Activated T-cell treated with anti-CD3 and anti-CD28 coated beads, Interleukin-2, amount 50 U/mL, for 72 hours (primary cell): ENCODE results near the gene KAT6B. TPM values are rescaled to one million over a fixed set of nuclear protein-coding genes. Genes with fewer than 3 reads are reported as not detected.
"Not testable (repeated sequence)": the region's sequence is repeated elsewhere in the genome, so short reads cannot be mapped to it uniquely, and the experiment has no call there.

Source experiments
- ATAC-seq, 2 donors: fragments of 150-1000 bp; cut with Tn5 transposase; replicated peaks in 1 of 2; 2 replicates each; pipeline ENCODE4 v1.10.0; 2021; ENCODE audit warnings: moderate library complexity in 2 of 2, mild to moderate bottlenecking in 1 of 2
- DNase-seq, 2 donors: peaks; one replicate each; pipeline ENCODE4 v3.0.0; 2021 to 2022; ENCODE audit warnings: mixed read lengths in 1 of 2
- H3K27ac Mint-ChIP-seq: one replicate; pipeline ENCODE4 v1.8.0; 2022; ENCODE audit warnings: mild to moderate bottlenecking, moderate library complexity, mixed read lengths
- H3K27me3 Mint-ChIP-seq: one replicate; pipeline ENCODE4 v1.8.0; 2022; ENCODE audit warnings: low read depth, mixed read lengths
- H3K36me3 Mint-ChIP-seq, 2 donors: one replicate each; pipeline ENCODE4 v1.8.0; 2022; ENCODE audit warnings: mixed read lengths in 2 of 2, mild to moderate bottlenecking in 1 of 2; ENCODE audit not compliant: insufficient read depth in 2 of 2
- H3K4me1 Mint-ChIP-seq: one replicate; pipeline ENCODE4 v1.8.0; 2022; ENCODE audit warnings: low read depth, mixed read lengths
- H3K4me3 Mint-ChIP-seq, 2 donors: one replicate each; pipeline ENCODE4 v1.8.0; 2022; ENCODE audit warnings: mild to moderate bottlenecking in 2 of 2, mixed read lengths in 2 of 2, moderate library complexity in 2 of 2
- H3K9me3 Mint-ChIP-seq, 2 donors: one replicate each; pipeline ENCODE4 v1.8.0; 2022; ENCODE audit warnings: mixed read lengths in 2 of 2
- total RNA-seq, 2 donors: library from RNA; stranded (reverse); gene quantifications; one replicate each; pipeline ENCODE4 v1.2.3, GENCODE V29; 2022

Gene KAT6B
- total RNA-seq, 2 donors from 2014 or later = 27.9 to 29.8 TPM

DNA sequence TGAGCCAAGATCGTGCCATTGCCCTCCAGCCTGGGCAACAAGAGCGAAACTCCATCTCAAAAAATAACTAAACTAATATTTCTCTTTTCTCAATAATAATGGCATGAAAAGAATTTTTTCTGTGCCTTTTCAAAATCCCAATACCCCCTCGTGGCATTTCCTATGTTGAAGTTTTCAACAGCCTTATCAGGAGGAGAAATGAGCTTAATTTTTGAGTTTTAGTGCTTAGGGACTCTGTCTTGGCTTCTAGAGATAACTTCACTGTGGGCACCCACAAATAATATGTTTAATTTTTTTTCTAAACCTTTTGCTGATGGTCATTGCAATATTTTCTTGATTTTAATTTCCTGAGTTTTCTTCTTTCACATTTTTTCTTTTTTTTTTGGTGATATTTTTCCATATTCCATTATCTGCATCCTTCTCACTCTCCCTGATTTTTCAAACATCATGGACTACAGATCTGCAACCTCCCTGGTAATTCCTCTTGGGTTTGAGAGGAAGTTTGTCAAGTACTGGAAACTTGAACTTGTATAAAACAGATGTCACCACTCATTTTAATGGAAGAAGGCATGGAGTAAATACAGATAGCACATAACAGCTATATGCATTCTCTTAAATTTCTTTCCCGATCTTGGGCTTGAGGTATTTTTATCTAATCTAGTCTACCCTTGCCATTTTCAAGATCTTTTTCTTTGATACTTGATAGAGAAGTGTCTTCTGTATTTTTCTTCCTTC lies 84.0 kb downstream of the KAT6B start:
- H3K27ac Mint-ChIP-seq = peak overlapping the region; percentile 89
- no peaks in the 10 kb centered on the region for H3K9me3 Mint-ChIP-seq
- no peaks in the 10 kb centered on the region for H3K27me3 Mint-ChIP-seq
- H3K4me3 Mint-ChIP-seq = no peak overlapping the region
- DNase-seq (no peak), ATAC-seq (no peak)
- H3K36me3 Mint-ChIP-seq = no peaks in the 10 kb centered on the region
- H3K4me1 Mint-ChIP-seq = peaks cover 33% of the 10 kb centered on the region

DNA sequence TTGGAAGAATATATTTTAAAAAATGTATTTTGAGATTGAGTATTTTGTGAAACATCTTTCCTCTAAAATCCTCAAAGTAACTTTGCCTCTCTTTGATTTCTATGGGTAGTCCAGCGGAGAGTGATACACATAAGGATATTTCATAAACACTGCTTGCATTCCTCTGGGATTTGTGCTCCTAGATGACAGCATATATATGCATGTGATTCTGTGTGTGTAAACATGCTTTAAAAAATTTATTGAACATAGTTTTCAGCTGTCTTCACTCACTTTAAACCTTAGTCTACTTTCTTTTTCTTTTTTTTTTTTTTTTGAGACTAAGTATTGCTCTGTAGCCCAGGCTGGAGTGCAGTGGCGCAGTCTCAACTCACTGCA lies 84.6 kb downstream of the KAT6B start:
- no peak for DNase-seq
- Mint-ChIP-seq H3K4me3 (no peak overlapping the region), H3K36me3 (no peaks in the 10 kb centered on the region), H3K4me1 (peaks cover 33% of the 10 kb centered on the region), H3K27me3 (no peaks in the 10 kb centered on the region), H3K9me3 (no peaks in the 10 kb centered on the region), H3K27ac (no peak overlapping the region)
- no peak for ATAC-seq

DNA sequence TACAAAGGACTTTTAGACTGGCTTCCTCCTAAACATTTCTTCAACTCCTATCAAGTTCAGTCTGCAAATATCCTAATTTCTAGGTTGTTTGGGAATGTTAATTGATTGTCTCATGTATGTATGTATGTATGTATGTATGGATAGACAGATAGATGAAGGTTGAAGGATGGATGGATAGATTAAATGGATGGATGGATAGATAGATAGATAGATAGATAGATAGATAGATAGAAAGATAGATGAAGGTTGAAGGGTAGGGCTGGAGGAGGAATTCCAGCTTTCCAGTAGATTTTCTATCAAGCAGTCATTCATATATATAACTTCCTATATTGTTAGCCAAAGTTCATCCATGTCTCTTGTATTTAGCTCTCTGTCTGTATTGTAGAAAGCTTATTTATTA lies 85.8 kb downstream of the KAT6B start:
- no peaks in the 10 kb centered on the region for H3K27me3 Mint-ChIP-seq
- DNase-seq (no peak), ATAC-seq (no peak)
- H3K9me3 Mint-ChIP-seq = no peaks in the 10 kb centered on the region
- no peak overlapping the region for H3K27ac Mint-ChIP-seq
- peaks cover 42% of the 10 kb centered on the region for H3K4me1 Mint-ChIP-seq
- no peaks in the 10 kb centered on the region for H3K36me3 Mint-ChIP-seq
- H3K4me3 Mint-ChIP-seq = no peak overlapping the region

DNA sequence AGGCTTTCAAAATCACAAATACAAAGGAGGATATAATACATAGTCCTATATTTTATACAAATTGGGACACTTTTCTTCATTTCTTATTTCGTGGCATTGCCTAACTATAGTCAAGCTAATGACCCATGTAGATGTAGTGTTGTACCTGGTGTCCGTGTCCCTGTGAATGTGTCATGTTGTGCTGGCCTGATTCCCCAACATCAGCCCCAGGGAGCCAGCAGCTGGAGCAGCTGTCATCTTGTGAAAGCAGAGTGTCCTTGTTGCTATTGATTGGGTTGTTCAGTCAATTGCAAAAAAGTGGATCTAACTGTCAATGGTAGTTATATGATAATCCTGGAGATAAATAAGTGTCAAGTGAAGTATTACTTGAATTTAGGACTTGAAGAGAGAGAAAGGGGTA lies 86.3 kb downstream of the KAT6B start:
- no peaks in the 10 kb centered on the region for H3K27me3 Mint-ChIP-seq
- H3K9me3 Mint-ChIP-seq = peaks cover 2% of the 10 kb centered on the region in 2 donors
- peaks cover 42% of the 10 kb centered on the region for H3K4me1 Mint-ChIP-seq
- no peak for DNase-seq
- no peak overlapping the region for H3K27ac Mint-ChIP-seq
- ATAC-seq = no peak
- peak overlapping the region in 1 of 2 donors; percentile 4 for H3K4me3 Mint-ChIP-seq
- peaks cover 2% of the 10 kb centered on the region in 2 donors for H3K36me3 Mint-ChIP-seq

DNA sequence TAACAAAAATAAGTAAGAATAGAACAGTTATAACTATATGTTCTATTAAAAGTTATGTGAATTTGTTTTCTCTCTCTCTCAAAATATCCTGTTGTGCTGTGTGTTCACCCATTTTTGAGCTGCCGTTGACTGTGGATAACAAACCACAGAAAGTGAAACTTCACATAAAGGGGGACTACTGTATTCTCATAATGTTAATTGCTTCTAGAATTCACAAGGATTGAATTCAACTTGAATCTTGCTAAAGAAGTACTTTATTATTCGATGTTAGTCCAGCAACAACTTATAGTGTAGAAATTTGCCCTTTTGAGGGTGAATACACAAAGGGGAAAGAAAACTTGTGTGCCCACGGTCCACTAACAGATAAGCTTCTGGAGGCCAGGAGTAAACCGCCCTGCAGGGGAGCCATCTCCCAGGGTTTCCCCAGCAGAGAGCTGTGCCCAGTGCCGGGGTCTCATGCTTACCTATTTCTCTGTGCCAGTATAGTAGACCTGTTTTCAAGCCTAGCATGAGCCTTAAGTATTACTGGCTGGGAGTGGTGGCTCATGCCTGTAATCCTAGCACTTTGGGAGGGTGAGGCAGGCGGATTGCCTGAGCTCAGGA lies 87.1 kb downstream of the KAT6B start:
- no peak overlapping the region for H3K27ac Mint-ChIP-seq
- no peaks in the 10 kb centered on the region for H3K27me3 Mint-ChIP-seq
- H3K36me3 Mint-ChIP-seq = peaks cover 2 to 6% of the 10 kb centered on the region in 2 donors
- H3K4me3 Mint-ChIP-seq = peak overlapping the region; percentile 38 to 57
- H3K4me1 Mint-ChIP-seq = peaks cover 42% of the 10 kb centered on the region
- ATAC-seq (no peak), DNase-seq (no peak)
- peaks cover 2% of the 10 kb centered on the region in 2 donors for H3K9me3 Mint-ChIP-seq

DNA sequence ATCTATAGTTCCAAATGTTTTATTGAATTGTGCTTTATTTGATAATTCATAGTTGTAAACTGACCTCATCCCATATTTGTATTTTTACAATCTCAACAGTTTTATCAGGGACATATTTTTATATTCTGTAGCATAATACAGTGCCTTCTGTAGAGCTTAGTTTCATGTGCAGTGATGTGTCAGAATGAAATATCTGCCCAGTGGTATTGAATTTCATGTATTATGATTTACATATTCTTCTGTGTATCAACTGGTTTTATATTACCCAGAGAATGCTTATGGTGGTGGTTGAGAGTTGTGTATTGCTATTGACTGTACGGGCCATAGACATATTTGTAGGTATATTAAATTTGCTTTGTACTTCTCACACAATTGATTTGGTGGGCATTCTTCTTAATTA lies 89.9 kb downstream of the KAT6B start:
- DNase-seq (no peak), ATAC-seq (no peak)
- Mint-ChIP-seq H3K36me3 (peaks cover 4 to 18% of the 10 kb centered on the region in 2 donors), H3K9me3 (peaks cover 2 to 4% of the 10 kb centered on the region in 2 donors), H3K4me1 (peaks cover 29% of the 10 kb centered on the region), H3K4me3 (no peak overlapping the region), H3K27ac (no peak overlapping the region), H3K27me3 (no peaks in the 10 kb centered on the region)

DNA sequence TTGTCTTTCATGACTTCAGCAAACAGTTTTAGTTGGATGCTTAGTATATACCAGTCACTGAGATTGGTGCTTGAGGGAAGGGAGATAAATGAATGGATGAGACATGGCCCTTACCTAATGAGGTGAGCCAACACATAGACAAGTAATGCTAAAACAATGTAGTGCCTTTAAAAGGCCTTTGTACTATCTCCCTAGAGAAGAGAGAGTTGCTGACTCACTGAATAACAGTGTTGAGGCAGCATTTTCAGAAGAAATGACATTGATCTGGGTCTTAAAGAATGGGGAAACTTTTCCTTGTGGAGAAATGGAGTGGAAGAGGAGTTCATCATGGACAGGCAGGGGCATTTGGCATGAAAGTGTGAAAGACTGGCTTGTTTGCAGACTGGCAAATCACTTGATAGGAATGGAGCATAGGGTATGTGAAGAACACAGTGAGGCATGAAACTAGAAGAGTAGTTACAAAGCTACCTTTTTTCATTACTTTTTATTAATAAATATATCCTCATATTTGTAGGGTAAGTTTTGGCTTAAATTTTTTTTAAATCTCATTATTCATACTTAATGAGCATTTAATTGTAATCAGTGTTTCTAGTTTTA lies 91.2 kb downstream of the KAT6B start:
- H3K27me3 Mint-ChIP-seq = no peaks in the 10 kb centered on the region
- H3K27ac Mint-ChIP-seq = no peak overlapping the region
- ATAC-seq (no peak), DNase-seq (no peak)
- peaks cover 2 to 4% of the 10 kb centered on the region in 2 donors for H3K9me3 Mint-ChIP-seq
- H3K36me3 Mint-ChIP-seq = peaks cover 4 to 18% of the 10 kb centered on the region in 2 donors
- peaks cover 22% of the 10 kb centered on the region for H3K4me1 Mint-ChIP-seq
- H3K4me3 Mint-ChIP-seq = no peak overlapping the region

DNA sequence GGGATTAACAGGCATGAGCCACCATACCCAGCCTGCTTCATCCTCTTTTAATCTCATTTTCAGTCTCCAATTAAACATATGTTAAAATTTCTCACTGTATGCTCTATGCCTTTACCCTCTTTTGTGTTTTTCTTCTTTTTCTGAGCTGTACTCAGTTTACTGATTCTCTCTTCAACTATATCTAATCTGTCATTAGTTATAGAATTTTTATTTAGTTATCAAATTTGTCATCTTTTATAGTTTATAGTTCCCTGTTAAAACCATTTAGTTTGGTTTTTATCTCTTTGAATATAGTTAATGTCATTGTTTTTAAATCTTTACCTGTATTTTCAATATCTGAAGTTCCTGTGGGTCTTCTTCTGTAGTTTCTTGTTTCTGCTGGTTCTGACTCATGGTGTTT lies 93.3 kb downstream of the KAT6B start:
- H3K36me3 Mint-ChIP-seq = peaks cover 4 to 18% of the 10 kb centered on the region in 2 donors

DNA sequence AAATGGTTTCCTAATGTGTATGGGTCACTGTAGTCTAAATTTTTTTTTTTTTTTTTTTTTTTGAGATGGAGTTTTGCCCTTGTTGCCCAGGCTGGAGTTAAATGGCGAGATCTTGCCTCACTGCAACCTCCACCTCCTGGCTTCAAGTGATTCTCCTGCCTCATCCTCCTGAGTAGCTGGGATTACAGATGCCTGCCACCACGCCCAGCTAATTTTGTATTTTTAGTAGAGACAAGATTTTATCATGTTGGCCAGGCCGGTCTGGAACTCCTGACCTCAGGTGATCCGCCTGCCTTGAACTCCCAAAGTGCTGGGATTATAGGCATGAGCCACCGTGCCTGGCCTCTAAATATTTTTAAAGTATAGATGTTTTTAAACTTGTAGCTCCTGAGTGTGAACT lies 94.7 kb downstream of the KAT6B start:
- H3K4me3 Mint-ChIP-seq, H3K9me3 Mint-ChIP-seq, H3K27ac Mint-ChIP-seq, ATAC-seq, H3K27me3 Mint-ChIP-seq, DNase-seq: not testable (repeated sequence)
- peaks cover 4 to 18% of the 10 kb centered on the region in 2 donors for H3K36me3 Mint-ChIP-seq
- H3K4me1 Mint-ChIP-seq = peaks cover 21% of the 10 kb centered on the region

More for the DNA sequence above, 93.3 kb downstream of the KAT6B start:
- Mint-ChIP-seq H3K4me1 (peaks cover 21% of the 10 kb centered on the region), H3K27me3 (no peaks in the 10 kb centered on the region), H3K27ac (no peak overlapping the region), H3K4me3 (no peak overlapping the region), H3K9me3 (peaks cover 2 to 4% of the 10 kb centered on the region in 2 donors)
- no peak for ATAC-seq
- DNase-seq = no peak

DNA sequence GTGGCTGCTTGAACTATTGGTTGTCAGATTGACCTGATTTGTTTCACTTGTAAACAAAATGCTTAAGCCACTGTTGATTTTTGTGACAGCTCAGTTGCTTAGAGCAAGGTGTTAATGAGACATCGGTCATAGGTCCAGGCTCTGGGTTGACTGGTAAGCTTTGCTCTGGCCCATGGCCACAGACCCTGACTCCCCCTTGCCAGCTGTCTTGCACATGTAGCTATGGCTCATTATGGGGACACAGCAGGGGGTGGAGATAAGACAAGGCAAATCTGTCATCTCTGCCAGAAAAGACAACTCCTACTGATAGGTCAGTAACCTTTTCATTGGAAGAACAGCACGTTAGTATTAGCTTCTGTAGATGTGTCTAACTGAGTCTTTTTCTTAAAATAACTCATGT lies 95.3 kb downstream of the KAT6B start:
- DNase-seq (no peak), ATAC-seq (no peak)
- peaks cover 14% of the 10 kb centered on the region for H3K4me1 Mint-ChIP-seq
- H3K4me3 Mint-ChIP-seq = no peak overlapping the region
- no peaks in the 10 kb centered on the region for H3K27me3 Mint-ChIP-seq
- H3K36me3 Mint-ChIP-seq = peaks cover 4 to 18% of the 10 kb centered on the region in 2 donors
- H3K27ac Mint-ChIP-seq = no peak overlapping the region
- peaks cover 2 to 4% of the 10 kb centered on the region in 2 donors for H3K9me3 Mint-ChIP-seq

DNA sequence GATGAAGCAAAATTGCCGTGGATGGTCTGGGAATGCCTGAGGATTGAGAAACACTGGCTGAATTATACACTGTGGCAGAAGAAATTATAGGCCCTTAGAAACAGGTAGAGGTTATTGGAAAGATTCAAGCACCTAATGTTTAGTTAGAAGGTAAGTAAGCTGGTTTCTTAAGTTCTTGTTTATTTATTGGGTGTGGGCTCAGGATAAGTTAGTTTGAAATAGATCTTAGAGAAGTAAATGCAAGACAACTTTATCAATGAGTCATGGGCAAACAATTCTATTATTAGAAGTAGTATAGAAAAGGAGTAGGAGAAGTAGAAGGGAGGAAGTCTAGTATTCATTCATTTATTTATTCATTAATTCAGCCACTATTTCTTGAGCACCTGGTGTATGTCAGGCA lies 96.5 kb downstream of the KAT6B start:
- Mint-ChIP-seq H3K36me3 (peaks cover 2 to 15% of the 10 kb centered on the region in 2 donors), H3K27me3 (no peaks in the 10 kb centered on the region), H3K9me3 (peaks cover 0 to 2% of the 10 kb centered on the region in 2 donors), H3K4me1 (peaks cover 12% of the 10 kb centered on the region), H3K4me3 (no peak overlapping the region), H3K27ac (peak overlapping the region; percentile 10)
- ATAC-seq (no peak), DNase-seq (no peak)

DNA sequence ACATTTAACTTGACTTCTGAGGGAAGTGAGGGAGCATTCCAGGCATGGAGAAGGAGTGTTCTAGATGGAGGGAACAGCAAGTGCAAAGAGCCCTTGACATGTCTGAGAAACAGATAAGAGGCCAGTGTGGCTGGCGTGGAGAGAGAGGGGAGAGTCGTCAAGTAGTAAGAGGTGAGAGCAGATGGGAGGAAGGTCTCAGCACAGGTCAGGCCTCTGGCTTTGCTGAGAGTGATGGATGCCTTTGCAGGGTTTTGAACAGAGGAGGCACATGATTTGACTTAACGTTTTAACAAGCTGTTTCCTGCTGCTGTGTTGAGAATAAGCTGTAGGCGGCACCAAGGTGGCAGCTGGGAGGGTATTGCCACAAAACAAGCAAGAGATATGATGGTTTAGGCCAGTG lies 97.2 kb downstream of the KAT6B start:
- peak in 1 of 2 donors; percentile 30 for ATAC-seq
- Mint-ChIP-seq H3K4me1 (peaks cover 12% of the 10 kb centered on the region), H3K9me3 (peaks cover 0 to 2% of the 10 kb centered on the region in 2 donors), H3K4me3 (no peak overlapping the region), H3K27ac (no peak overlapping the region), H3K36me3 (peaks cover 2 to 12% of the 10 kb centered on the region in 2 donors), H3K27me3 (no peaks in the 10 kb centered on the region)
- peak in 1 of 2 donors; percentile 12 for DNase-seq

DNA sequence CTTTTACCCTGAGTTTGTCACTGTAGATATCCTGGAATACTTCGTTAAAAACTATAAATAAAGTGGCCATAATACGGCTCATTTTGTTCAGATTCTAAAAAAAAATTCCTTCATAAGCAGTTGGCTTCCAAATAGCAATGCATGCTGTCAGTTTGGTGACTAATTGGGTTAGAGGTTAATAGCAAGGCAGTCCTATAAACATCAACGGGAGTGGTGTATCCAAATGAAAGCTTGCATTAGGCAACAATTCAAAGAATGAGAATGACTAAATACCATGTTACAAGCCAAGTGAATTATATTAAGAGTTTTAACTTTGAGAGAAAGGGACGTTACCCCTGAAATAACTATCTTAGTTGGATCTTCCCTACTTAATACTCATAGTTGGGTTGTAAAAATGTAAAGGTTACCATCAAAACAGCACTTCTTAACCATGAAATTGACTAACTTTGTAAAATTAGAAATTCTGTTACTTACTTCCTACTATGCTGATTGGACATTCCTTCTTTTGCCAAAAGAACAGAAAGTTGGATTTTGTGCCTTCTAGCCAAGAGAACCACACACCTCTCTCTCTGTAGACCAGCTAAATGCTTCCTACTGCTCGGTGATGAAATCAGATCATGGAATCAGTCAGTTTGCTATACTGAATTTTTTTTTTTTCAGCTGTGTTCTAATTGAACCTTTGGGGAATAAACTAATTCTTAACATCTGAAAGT lies 98.0 kb downstream of the KAT6B start:
- DNase-seq (no peak), ATAC-seq (no peak)
- Mint-ChIP-seq H3K4me3 (no peak overlapping the region), H3K9me3 (peaks cover 0 to 2% of the 10 kb centered on the region in 2 donors), H3K36me3 (peaks cover 2 to 12% of the 10 kb centered on the region in 2 donors), H3K27ac (no peak overlapping the region), H3K27me3 (no peaks in the 10 kb centered on the region), H3K4me1 (peaks cover 12% of the 10 kb centered on the region)
